Uterus (tissue), 2 donors: ENCODE data around the gene ZNF429.

Experiments used
- POLR2A ChIP-seq, 2 donors: fragments of 450-650 bp; IDR thresholded peaks; one replicate each; pipeline ENCODE4 v1.6.1; 2016; ENCODE audit warnings: antibody characterized with exemption in 2 of 2, mild to moderate bottlenecking in 1 of 2, moderate library complexity in 1 of 2
- TF ChIP-seq, protein P1 (sequence below), 4 experiments: fragments of 200-600 bp in 2 of 4; fragments of 450-650 bp in 2 of 4; sonication (generic) in 2 of 4; IDR thresholded peaks; one replicate each; pipeline ENCODE4 v1.5.1; 2016 to 2019; ENCODE audit warnings: antibody characterized with exemption in 4 of 4, mild to moderate bottlenecking in 2 of 4, moderate library complexity in 1 of 4

DNA sequence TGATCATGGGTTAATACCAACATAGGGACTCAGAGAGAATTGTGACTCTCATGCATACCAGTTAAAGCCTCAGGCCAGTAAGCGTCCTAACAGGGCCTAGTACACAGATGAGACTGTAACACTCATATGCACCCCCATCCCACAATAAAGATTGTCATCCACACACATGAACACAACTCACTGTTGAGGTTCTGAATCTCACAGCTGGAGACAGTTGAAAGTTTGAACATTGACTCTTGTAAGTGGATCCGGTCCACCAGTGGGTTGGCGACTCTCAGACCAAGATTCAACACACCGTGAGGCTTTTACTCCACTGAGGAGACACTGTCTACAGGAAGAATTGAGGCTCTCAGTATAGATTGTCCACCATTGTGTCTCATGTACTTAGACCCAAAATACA is 88.1 kb downstream of the ZNF429 start:
- no peak for TF ChIP-seq POLR2A (IDR thresholded peaks at IDR 0.05)
- TF ChIP-seq, protein P1, sequence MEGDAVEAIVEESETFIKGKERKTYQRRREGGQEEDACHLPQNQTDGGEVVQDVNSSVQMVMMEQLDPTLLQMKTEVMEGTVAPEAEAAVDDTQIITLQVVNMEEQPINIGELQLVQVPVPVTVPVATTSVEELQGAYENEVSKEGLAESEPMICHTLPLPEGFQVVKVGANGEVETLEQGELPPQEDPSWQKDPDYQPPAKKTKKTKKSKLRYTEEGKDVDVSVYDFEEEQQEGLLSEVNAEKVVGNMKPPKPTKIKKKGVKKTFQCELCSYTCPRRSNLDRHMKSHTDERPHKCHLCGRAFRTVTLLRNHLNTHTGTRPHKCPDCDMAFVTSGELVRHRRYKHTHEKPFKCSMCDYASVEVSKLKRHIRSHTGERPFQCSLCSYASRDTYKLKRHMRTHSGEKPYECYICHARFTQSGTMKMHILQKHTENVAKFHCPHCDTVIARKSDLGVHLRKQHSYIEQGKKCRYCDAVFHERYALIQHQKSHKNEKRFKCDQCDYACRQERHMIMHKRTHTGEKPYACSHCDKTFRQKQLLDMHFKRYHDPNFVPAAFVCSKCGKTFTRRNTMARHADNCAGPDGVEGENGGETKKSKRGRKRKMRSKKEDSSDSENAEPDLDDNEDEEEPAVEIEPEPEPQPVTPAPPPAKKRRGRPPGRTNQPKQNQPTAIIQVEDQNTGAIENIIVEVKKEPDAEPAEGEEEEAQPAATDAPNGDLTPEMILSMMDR (IDR thresholded peaks at IDR 0.05): no peak
